HepG2 (cell line): ENCODE results near the gene DNLZ. TPM values are rescaled to one million over a fixed set of nuclear protein-coding genes. Genes with fewer than 3 reads are reported as not detected.

Source experiments
- KDM5B ChIP-seq: sonication (generic); formaldehyde crosslinking; IDR thresholded peaks from 2 replicates; pipeline ENCODE4 v1.4.0; 2020; ENCODE audit warnings: missing genetic modification reagents, mild to moderate bottlenecking, borderline replicate concordance
- POLR2AphosphoS5 ChIP-seq: IDR thresholded peaks from 2 replicates; pipeline ENCODE4 v1.6.1; 2012; ENCODE audit warnings: low read depth, low read length
- RAD51 ChIP-seq: fragments of 450-650 bp; IDR thresholded peaks from 2 replicates; pipeline ENCODE4 v1.6.1; 2016; ENCODE audit warnings: borderline replicate concordance
- RBAK ChIP-seq: sonication (generic); formaldehyde crosslinking; IDR thresholded peaks from 2 replicates; pipeline ENCODE4 v1.5.1; 2020; ENCODE audit warnings: mild to moderate bottlenecking, missing genetic modification reagents
- ZIK1 ChIP-seq: sonication (generic); formaldehyde crosslinking; IDR thresholded peaks from 2 replicates; pipeline ENCODE4 v1.5.0; 2020; ENCODE audit warnings: mild to moderate bottlenecking, low read depth, missing genetic modification reagents, borderline replicate concordance
- ZKSCAN1 ChIP-seq: fragments of 150-350 bp; IDR thresholded peaks from 2 replicates; pipeline ENCODE4 v1.6.1; 2014; ENCODE audit warnings: low read length
- ZNF24 ChIP-seq: fragments of 450-650 bp; IDR thresholded peaks from 2 replicates; pipeline ENCODE4 v1.6.1; 2017; ENCODE audit warnings: antibody characterized with exemption, mild to moderate bottlenecking
- ZNF317 ChIP-seq: sonication (generic); formaldehyde crosslinking; IDR thresholded peaks from 2 replicates; pipeline ENCODE4 v1.5.0; 2020; ENCODE audit warnings: mild to moderate bottlenecking, missing genetic modification reagents
- ZNF543 ChIP-seq: sonication (generic); formaldehyde crosslinking; IDR thresholded peaks from 2 replicates; pipeline ENCODE4 v1.4.0; 2020; ENCODE audit warnings: mild to moderate bottlenecking, missing genetic modification reagents
- polyA plus RNA-seq, 8 experiments: library from polyadenylated mRNA; depleted of rRNA in 3 of 8; stranded (reverse) in 7 of 8; unstranded in 1 of 8; fragments of >200 nt; fragmentation: Illumina TruSeq in 4 of 8; extraction: Trizol in 4 of 8; gene quantifications; 2 replicates each; pipeline versions ENCODE4 v1.2.1 to v1.2.3, GENCODE V29; 2011 to 2016; ENCODE audit warnings: low read depth in 4 of 8, missing spikeins in 1 of 8, mixed read lengths in 1 of 8; ENCODE audit not compliant: insufficient read depth in 1 of 8
- total RNA-seq, 5 experiments: library from RNA; depleted of rRNA; stranded (reverse); fragments of >200 nt; fragmentation: Illumina TruSeq; extraction: Trizol; gene quantifications; 2 replicates each; pipeline ENCODE4 v1.2.3, GENCODE V29; 2016; ENCODE audit warnings: low read depth in 1 of 5
- TF ChIP-seq, protein P1 (sequence below): sonication (generic); formaldehyde crosslinking; IDR thresholded peaks from 2 replicates; pipeline ENCODE4 v1.5.0; 2020; ENCODE audit warnings: mild to moderate bottlenecking, low read depth, missing genetic modification reagents, borderline replicate concordance
- TF ChIP-seq, protein P2 (sequence below): sonication (generic); formaldehyde crosslinking; IDR thresholded peaks from 2 replicates; pipeline ENCODE4 v1.4.0; 2020; ENCODE audit warnings: mild to moderate bottlenecking, missing genetic modification reagents, borderline replicate concordance
- TF ChIP-seq, protein P3 (sequence below): sonication (generic); formaldehyde crosslinking; conservative IDR thresholded peaks from 2 replicates; pipeline ENCODE4 v1.4.0; 2020; ENCODE audit warnings: missing genetic modification reagents
- TF ChIP-seq, protein P4 (sequence below): sonication (generic); formaldehyde crosslinking; IDR thresholded peaks from 2 replicates; pipeline ENCODE4 v1.4.0; 2020; ENCODE audit warnings: mild to moderate bottlenecking, missing genetic modification reagents
- TF ChIP-seq, protein P5 (sequence below): sonication (generic); formaldehyde crosslinking; IDR thresholded peaks from 2 replicates; pipeline ENCODE4 v1.8.0; 2022; ENCODE audit warnings: mild to moderate bottlenecking, missing genetic modification reagents, moderate library complexity
- TF ChIP-seq, protein P6 (sequence below): IDR thresholded peaks from 2 replicates; pipeline ENCODE4 v1.6.1; 2016
- TF ChIP-seq, protein P7 (sequence below): IDR thresholded peaks from 2 replicates; pipeline ENCODE4 v1.6.1; 2016; ENCODE audit warnings: low read depth

The DNLZ gene
- total and polyA plus RNA-seq, 2 of the 13 experiments (the other 11 are each of a cell fraction or from before 2014, with no cell fraction given): 3.4 to 8.0 TPM

DNA sequence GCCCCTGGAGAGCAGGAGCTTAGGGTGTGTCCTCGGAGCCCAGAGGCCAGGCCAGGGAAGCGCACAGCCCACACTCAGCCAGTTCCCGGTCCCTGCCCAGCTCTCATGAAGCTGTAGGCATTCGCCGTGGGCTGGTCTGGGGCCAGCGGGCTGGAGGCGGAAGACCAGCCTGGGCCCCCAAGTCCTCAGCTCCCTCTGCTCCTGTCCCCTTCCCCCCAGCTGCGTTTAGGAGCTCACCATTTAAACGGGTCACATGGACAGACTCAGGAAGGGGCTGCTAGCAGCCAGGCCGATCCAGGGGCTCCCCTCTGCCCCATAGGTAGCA lies 17.4 kb downstream of the DNLZ start (continued):
- TF ChIP-seq, protein P1, sequence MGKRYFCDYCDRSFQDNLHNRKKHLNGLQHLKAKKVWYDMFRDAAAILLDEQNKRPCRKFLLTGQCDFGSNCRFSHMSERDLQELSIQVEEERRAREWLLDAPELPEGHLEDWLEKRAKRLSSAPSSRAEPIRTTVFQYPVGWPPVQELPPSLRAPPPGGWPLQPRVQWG (CRISPR knock-in tag): no peak
- TF ChIP-seq ZIK1 (CRISPR knock-in tag) (no peak), POLR2AphosphoS5 (no peak; the same call in 1 of the 2 replicates), RAD51 (no peak), ZNF24 (no peak), RBAK (CRISPR knock-in tag) (peak; percentile 38; the same call in 1 of the 2 replicates), ZNF543 (0 out of 2 replicates have a peak, but pooled peaks have one; percentile 27), ZKSCAN1 (no peak), ZNF317 (CRISPR knock-in tag) (0 out of 2 replicates have a peak, but pooled peaks have one; percentile 9), KDM5B (CRISPR knock-in tag) (no peak)
- TF ChIP-seq, protein P2, sequence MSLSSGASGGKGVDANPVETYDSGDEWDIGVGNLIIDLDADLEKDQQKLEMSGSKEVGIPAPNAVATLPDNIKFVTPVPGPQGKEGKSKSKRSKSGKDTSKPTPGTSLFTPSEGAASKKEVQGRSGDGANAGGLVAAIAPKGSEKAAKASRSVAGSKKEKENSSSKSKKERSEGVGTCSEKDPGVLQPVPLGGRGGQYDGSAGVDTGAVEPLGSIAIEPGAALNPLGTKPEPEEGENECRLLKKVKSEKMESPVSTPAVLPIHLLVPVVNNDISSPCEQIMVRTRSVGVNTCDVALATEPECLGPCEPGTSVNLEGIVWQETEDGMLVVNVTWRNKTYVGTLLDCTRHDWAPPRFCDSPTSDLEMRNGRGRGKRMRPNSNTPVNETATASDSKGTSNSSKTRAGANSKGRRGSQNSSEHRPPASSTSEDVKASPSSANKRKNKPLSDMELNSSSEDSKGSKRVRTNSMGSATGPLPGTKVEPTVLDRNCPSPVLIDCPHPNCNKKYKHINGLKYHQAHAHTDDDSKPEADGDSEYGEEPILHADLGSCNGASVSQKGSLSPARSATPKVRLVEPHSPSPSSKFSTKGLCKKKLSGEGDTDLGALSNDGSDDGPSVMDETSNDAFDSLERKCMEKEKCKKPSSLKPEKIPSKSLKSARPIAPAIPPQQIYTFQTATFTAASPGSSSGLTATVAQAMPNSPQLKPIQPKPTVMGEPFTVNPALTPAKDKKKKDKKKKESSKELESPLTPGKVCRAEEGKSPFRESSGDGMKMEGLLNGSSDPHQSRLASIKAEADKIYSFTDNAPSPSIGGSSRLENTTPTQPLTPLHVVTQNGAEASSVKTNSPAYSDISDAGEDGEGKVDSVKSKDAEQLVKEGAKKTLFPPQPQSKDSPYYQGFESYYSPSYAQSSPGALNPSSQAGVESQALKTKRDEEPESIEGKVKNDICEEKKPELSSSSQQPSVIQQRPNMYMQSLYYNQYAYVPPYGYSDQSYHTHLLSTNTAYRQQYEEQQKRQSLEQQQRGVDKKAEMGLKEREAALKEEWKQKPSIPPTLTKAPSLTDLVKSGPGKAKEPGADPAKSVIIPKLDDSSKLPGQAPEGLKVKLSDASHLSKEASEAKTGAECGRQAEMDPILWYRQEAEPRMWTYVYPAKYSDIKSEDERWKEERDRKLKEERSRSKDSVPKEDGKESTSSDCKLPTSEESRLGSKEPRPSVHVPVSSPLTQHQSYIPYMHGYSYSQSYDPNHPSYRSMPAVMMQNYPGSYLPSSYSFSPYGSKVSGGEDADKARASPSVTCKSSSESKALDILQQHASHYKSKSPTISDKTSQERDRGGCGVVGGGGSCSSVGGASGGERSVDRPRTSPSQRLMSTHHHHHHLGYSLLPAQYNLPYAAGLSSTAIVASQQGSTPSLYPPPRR: no peak
- TF ChIP-seq, protein P3, sequence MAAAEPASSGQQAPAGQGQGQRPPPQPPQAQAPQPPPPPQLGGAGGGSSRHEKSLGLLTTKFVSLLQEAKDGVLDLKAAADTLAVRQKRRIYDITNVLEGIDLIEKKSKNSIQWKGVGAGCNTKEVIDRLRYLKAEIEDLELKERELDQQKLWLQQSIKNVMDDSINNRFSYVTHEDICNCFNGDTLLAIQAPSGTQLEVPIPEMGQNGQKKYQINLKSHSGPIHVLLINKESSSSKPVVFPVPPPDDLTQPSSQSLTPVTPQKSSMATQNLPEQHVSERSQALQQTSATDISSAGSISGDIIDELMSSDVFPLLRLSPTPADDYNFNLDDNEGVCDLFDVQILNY (CRISPR knock-in tag): no peak
- TF ChIP-seq, protein P4, sequence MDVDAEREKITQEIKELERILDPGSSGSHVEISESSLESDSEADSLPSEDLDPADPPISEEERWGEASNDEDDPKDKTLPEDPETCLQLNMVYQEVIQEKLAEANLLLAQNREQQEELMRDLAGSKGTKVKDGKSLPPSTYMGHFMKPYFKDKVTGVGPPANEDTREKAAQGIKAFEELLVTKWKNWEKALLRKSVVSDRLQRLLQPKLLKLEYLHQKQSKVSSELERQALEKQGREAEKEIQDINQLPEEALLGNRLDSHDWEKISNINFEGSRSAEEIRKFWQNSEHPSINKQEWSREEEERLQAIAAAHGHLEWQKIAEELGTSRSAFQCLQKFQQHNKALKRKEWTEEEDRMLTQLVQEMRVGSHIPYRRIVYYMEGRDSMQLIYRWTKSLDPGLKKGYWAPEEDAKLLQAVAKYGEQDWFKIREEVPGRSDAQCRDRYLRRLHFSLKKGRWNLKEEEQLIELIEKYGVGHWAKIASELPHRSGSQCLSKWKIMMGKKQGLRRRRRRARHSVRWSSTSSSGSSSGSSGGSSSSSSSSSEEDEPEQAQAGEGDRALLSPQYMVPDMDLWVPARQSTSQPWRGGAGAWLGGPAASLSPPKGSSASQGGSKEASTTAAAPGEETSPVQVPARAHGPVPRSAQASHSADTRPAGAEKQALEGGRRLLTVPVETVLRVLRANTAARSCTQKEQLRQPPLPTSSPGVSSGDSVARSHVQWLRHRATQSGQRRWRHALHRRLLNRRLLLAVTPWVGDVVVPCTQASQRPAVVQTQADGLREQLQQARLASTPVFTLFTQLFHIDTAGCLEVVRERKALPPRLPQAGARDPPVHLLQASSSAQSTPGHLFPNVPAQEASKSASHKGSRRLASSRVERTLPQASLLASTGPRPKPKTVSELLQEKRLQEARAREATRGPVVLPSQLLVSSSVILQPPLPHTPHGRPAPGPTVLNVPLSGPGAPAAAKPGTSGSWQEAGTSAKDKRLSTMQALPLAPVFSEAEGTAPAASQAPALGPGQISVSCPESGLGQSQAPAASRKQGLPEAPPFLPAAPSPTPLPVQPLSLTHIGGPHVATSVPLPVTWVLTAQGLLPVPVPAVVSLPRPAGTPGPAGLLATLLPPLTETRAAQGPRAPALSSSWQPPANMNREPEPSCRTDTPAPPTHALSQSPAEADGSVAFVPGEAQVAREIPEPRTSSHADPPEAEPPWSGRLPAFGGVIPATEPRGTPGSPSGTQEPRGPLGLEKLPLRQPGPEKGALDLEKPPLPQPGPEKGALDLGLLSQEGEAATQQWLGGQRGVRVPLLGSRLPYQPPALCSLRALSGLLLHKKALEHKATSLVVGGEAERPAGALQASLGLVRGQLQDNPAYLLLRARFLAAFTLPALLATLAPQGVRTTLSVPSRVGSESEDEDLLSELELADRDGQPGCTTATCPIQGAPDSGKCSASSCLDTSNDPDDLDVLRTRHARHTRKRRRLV: no peak; the same call in 1 of the 2 replicates
- TF ChIP-seq, protein P5, sequence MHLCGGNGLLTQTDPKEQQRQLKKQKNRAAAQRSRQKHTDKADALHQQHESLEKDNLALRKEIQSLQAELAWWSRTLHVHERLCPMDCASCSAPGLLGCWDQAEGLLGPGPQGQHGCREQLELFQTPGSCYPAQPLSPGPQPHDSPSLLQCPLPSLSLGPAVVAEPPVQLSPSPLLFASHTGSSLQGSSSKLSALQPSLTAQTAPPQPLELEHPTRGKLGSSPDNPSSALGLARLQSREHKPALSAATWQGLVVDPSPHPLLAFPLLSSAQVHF (CRISPR knock-in tag): no peak
- TF ChIP-seq, protein P6, sequence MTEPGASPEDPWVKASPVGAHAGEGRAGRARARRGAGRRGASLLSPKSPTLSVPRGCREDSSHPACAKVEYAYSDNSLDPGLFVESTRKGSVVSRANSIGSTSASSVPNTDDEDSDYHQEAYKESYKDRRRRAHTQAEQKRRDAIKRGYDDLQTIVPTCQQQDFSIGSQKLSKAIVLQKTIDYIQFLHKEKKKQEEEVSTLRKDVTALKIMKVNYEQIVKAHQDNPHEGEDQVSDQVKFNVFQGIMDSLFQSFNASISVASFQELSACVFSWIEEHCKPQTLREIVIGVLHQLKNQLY (CRISPR knock-in tag): no peak
- TF ChIP-seq, protein P7, sequence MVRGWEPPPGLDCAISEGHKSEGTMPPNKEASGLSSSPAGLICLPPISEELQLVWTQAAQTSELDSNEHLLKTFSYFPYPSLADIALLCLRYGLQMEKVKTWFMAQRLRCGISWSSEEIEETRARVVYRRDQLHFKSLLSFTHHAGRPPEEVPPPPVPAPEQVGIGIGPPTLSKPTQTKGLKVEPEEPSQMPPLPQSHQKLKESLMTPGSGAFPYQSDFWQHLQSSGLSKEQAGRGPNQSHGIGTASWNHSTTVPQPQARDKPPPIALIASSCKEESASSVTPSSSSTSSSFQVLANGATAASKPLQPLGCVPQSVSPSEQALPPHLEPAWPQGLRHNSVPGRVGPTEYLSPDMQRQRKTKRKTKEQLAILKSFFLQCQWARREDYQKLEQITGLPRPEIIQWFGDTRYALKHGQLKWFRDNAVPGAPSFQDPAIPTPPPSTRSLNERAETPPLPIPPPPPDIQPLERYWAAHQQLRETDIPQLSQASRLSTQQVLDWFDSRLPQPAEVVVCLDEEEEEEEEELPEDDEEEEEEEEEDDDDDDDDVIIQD (CRISPR knock-in tag): no peak
